Lower leg skin (tissue), 3 donors: ENCODE measurements around the gene OR4K5.

ENCODE experiments used
- POLR2A ChIP-seq, 2 donors: fragments of 450-650 bp; IDR thresholded peaks; one replicate each; pipeline ENCODE4 v1.6.1; 2016 to 2017; ENCODE audit warnings: antibody characterized with exemption in 2 of 2, mild to moderate bottlenecking in 1 of 2, moderate library complexity in 1 of 2
- TF ChIP-seq, protein P1 (sequence below), 3 donors: fragments of 450-650 bp; IDR thresholded peaks; one replicate each; pipeline ENCODE4 v1.5.1; 2016; ENCODE audit warnings: antibody characterized with exemption in 3 of 3, mild to moderate bottlenecking in 3 of 3, moderate library complexity in 2 of 3

GRCh38 chr14:19911114-19911513 lies 9.3 kb upstream of the OR4K5 start:
- TF ChIP-seq, protein P1, sequence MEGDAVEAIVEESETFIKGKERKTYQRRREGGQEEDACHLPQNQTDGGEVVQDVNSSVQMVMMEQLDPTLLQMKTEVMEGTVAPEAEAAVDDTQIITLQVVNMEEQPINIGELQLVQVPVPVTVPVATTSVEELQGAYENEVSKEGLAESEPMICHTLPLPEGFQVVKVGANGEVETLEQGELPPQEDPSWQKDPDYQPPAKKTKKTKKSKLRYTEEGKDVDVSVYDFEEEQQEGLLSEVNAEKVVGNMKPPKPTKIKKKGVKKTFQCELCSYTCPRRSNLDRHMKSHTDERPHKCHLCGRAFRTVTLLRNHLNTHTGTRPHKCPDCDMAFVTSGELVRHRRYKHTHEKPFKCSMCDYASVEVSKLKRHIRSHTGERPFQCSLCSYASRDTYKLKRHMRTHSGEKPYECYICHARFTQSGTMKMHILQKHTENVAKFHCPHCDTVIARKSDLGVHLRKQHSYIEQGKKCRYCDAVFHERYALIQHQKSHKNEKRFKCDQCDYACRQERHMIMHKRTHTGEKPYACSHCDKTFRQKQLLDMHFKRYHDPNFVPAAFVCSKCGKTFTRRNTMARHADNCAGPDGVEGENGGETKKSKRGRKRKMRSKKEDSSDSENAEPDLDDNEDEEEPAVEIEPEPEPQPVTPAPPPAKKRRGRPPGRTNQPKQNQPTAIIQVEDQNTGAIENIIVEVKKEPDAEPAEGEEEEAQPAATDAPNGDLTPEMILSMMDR (IDR thresholded peaks at IDR 0.05) = no peak
- no peak for TF ChIP-seq POLR2A (IDR thresholded peaks at IDR 0.05)
